ENCODE data around the gene LPIN2.

DNA sequence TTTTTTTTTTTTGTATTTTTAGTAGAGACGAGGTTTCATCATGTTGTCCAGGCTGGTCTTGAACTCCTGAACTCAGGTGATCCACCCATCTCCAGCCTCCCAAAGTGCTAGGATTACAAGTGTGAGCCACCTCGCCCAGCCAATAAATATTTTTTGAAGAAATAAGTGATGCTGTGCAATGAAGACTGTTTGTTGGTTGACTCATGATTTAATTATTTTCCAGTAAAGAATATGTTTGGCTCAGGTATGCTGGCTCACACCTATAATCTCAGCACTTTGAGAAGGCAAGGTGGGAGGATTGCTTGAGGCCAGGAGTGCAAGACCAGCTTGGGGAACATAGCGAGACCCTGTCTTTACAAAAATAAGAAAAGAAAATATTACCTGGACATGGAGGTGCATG, 41.8 kb upstream of the LPIN2 start:
- no peak for TF ChIP-seq POLR2AphosphoS5 (IDR thresholded peaks at IDR 0.05)
- no peak for TF ChIP-seq CTCF (IDR thresholded peaks at IDR 0.05)
